ENCODE measurements around the gene AANAT.

The AANAT gene

DNA sequence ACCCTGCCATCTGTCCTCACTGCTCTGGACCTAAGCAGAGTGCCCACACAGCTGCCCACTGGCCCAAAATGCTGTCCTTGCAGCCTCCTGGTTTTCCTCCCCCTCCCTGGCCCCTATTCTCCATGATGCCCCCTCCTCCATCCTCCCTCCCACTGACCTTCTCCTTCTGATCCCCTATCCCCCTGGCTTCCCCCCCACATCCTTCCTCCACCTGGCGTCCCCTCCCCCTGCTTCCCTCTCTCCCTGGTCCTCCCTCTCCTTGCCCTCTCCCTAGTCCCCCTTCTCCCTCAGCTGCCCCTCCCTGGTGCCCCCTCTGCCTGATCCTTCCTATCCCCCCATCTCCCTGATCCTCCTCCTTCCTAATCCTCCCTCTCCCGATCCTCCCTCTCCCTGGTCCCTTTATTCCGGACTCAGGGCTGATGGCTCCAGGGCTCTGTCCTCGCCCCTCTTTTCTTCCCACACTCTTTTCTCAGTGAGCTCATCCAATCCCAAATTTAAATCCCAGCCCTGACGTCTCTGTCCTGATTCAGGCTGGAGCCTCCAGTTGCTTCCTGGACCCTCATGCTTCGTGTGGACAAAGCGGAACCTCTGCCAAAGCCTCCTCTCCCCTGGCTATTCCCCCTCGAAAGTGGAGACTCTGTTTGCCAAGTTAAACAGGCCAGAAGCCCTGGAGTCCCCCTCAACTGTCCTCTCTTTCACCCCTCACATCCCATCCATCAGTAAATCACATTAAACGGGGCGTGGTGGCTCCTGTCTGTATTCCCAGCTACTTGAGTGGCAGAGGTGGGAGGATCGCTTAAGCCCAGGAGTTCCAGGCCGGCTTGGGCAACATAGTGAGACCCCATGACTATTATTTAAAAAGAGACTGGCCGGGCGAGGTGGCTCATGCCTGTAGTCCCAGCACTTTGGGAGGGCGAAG lies 51.9 kb downstream of the AANAT start:
- no peak for ATAC-seq
- TF ChIP-seq ESRRG (CRISPR knock-in tag; IDR thresholded peaks at IDR 0.05): no peak
- no peak for TF ChIP-seq TOX (CRISPR knock-in tag; IDR thresholded peaks at IDR 0.05; ENCODE audit: borderline replicate concordance)
- no peak for TF ChIP-seq ZNF70 (CRISPR knock-in tag; IDR thresholded peaks at IDR 0.05)
- no peak for TF ChIP-seq SNAI2 (CRISPR knock-in tag; IDR thresholded peaks at IDR 0.05)
- TF ChIP-seq ISL1 (CRISPR knock-in tag; IDR thresholded peaks at IDR 0.05): no peak
- no peak for TF ChIP-seq ZNF8 (CRISPR knock-in tag; IDR thresholded peaks at IDR 0.05)
- TF ChIP-seq ARNTL (CRISPR knock-in tag; IDR thresholded peaks at IDR 0.05; ENCODE audit: borderline replicate concordance, low read depth): no peak
- no peak for TF ChIP-seq ZFP30 (CRISPR knock-in tag; IDR thresholded peaks at IDR 0.05)

Data from SK-N-SH treated with all-trans-retinoic acid at 6 μM for 48 hours (cell line).